CD14-positive monocyte (primary cell): ENCODE results near the gene PLK3. TPM values are rescaled to one million over a fixed set of nuclear protein-coding genes. Genes with fewer than 3 reads are reported as not detected.
"Not testable (repeated sequence)": the region's sequence is repeated elsewhere in the genome, so short reads cannot be mapped to it uniquely, and the experiment has no call there.

Source experiments
- DNase-seq, 3 donors: peaks; one replicate each; pipeline ENCODE4 v3.0.0-alpha.2; 2011 to 2022
- H2AFZ ChIP-seq: 2 replicates; pipeline ENCODE4 v1.6.0; 2012; ENCODE audit warnings: mild to moderate bottlenecking, low read depth, low read length, inconsistent platforms; ENCODE audit not compliant: insufficient read depth, poor library complexity, severe bottlenecking
- H3K27ac ChIP-seq, 2 donors: 1 replicate in 1 of 2; 2 replicates in 1 of 2; pipeline ENCODE4 v1.5.1; 2012 to 2013; ENCODE audit warnings: low read length in 2 of 2, control low read depth in 1 of 2, inconsistent platforms in 1 of 2, low read depth in 1 of 2, mild to moderate bottlenecking in 1 of 2
- H3K27me3 ChIP-seq, 2 donors: one replicate each; pipeline versions ENCODE4 v1.6.0 to v1.6.1; 2011 to 2013; ENCODE audit warnings: low read length in 2 of 2; ENCODE audit not compliant: control insufficient read depth in 2 of 2, insufficient read depth in 2 of 2
- H3K36me3 ChIP-seq, 2 donors: replicated peaks in 1 of 2; 1 replicate in 1 of 2; 2 replicates in 1 of 2; pipeline versions ENCODE4 v1.5.1 to v1.6.1; 2012 to 2013; ENCODE audit warnings: low read length in 2 of 2, control low read depth in 1 of 2, inconsistent platforms in 1 of 2, mild to moderate bottlenecking in 1 of 2; ENCODE audit not compliant: insufficient read depth in 2 of 2, control insufficient read depth in 1 of 2
- H3K4me1 ChIP-seq, 2 donors: 1 replicate in 1 of 2; 2 replicates in 1 of 2; pipeline versions ENCODE4 v1.5.1 to v1.6.1; 2012 to 2013; ENCODE audit warnings: low read length in 2 of 2, control low read depth in 1 of 2, inconsistent platforms in 1 of 2, mild to moderate bottlenecking in 1 of 2, moderate library complexity in 1 of 2; ENCODE audit not compliant: insufficient read depth in 2 of 2, control insufficient read depth in 1 of 2
- H3K4me2 ChIP-seq: replicated peaks from 2 replicates; pipeline ENCODE3; 2012; ENCODE audit warnings: low read length, moderate library complexity, mild to moderate bottlenecking; ENCODE audit not compliant: poor library complexity, severe bottlenecking; ENCODE audit errors: extremely low read depth
- H3K4me3 ChIP-seq, 3 experiments: fragments of 200-600 bp in 1 of 3; sonication (generic) in 1 of 3; replicated peaks in 1 of 3; 1 replicate in 2 of 3; 2 replicates in 1 of 3; pipeline ENCODE4 v1.5.1; 2011 to 2013; ENCODE audit warnings: low read length in 3 of 3, mild to moderate bottlenecking in 3 of 3, control low read depth in 2 of 3, low read depth in 2 of 3, inconsistent platforms in 1 of 3, moderate library complexity in 1 of 3
- H3K79me2 ChIP-seq: 2 replicates; pipeline ENCODE4 v1.6.0; 2012; ENCODE audit warnings: mild to moderate bottlenecking, control low read depth, inconsistent platforms, low read length, moderate library complexity; ENCODE audit not compliant: insufficient read depth
- H3K9ac ChIP-seq: 2 replicates; pipeline ENCODE4 v1.6.0; 2017; ENCODE audit warnings: low read length, mild to moderate bottlenecking; ENCODE audit not compliant: insufficient read depth, poor library complexity, severe bottlenecking
- H3K9me3 ChIP-seq, 2 donors: replicated peaks in 1 of 2; 1 replicate in 1 of 2; 2 replicates in 1 of 2; pipeline versions ENCODE4 v1.5.1 to v1.6.1; 2012 to 2013; ENCODE audit warnings: low read length in 2 of 2, control low read depth in 1 of 2; ENCODE audit not compliant: control insufficient read depth in 1 of 2, insufficient read depth in 1 of 2
- H4K20me1 ChIP-seq: 2 replicates; pipeline ENCODE4 v1.6.0; 2012; ENCODE audit warnings: mild to moderate bottlenecking, low read length, control low read depth, moderate library complexity; ENCODE audit not compliant: insufficient read depth
- H3K27ac Mint-ChIP-seq, 7 donors: one replicate each; pipeline ENCODE4 v1.8.0; 2020; ENCODE audit warnings: mild to moderate bottlenecking in 7 of 7, mixed read lengths in 7 of 7, moderate library complexity in 6 of 7, inconsistent platforms in 2 of 7
- H3K27me3 Mint-ChIP-seq, 3 donors: one replicate each; pipeline ENCODE4 v1.8.0; 2021 to 2022; ENCODE audit warnings: low read depth in 3 of 3, mild to moderate bottlenecking in 3 of 3, mixed read lengths in 3 of 3, moderate library complexity in 3 of 3, inconsistent platforms in 1 of 3
- H3K36me3 Mint-ChIP-seq, 2 donors: one replicate each; pipeline ENCODE4 v1.8.0; 2020; ENCODE audit warnings: mixed read lengths in 2 of 2, inconsistent platforms in 1 of 2, mild to moderate bottlenecking in 1 of 2
- H3K4me1 Mint-ChIP-seq: one replicate; pipeline ENCODE4 v1.8.0; 2020; ENCODE audit warnings: mild to moderate bottlenecking, mixed read lengths
- H3K4me3 Mint-ChIP-seq, 2 donors: one replicate each; pipeline ENCODE4 v1.8.0; 2020; ENCODE audit warnings: mild to moderate bottlenecking in 2 of 2, mixed read lengths in 2 of 2, moderate library complexity in 1 of 2
- H3K9me3 Mint-ChIP-seq, 7 donors: one replicate each; pipeline ENCODE4 v1.8.0; 2020 to 2022; ENCODE audit warnings: mixed read lengths in 7 of 7, mild to moderate bottlenecking in 6 of 7, moderate library complexity in 6 of 7, inconsistent platforms in 2 of 7
- WGBS: methylation state at CpG from one replicate; pipeline ENCODE4 v1.1.5; 2013; ENCODE audit warnings: missing lambda C conversion rate; ENCODE audit not compliant: insufficient coverage; 5-methylcytosine and 5-hydroxymethylcytosine counted together
- intact Hi-C, 2 donors: fragments of 100-400 bp; cut with micrococcal nuclease; formaldehyde crosslinking; loops; one replicate each; pipeline versions ENCODE4 v1.15.0 to v1.15.1; 2023
- polyA plus RNA-seq, 3 donors: library from polyadenylated mRNA; depleted of rRNA in 1 of 3; unstranded in 2 of 3; stranded (reverse) in 1 of 3; fragments of 300-500 nt in 2 of 3; fragments of >200 nt in 1 of 3; fragmentation: Illumina TruSeq in 2 of 3; gene quantifications; 1 replicate in 2 of 3; 2 replicates in 1 of 3; pipeline ENCODE4 v1.2.3, GENCODE V29; 2012 to 2021
- TF ChIP-seq, protein P1 (sequence below): fragments of 200-600 bp; IDR thresholded peaks from one replicate; pipeline ENCODE4 v1.8.0; 2022; ENCODE audit warnings: antibody characterized with exemption, mild to moderate bottlenecking

PLK3 gene
- polyA plus RNA-seq, 3 donors: 15.8 to 285 (median 28.1) TPM

DNA sequence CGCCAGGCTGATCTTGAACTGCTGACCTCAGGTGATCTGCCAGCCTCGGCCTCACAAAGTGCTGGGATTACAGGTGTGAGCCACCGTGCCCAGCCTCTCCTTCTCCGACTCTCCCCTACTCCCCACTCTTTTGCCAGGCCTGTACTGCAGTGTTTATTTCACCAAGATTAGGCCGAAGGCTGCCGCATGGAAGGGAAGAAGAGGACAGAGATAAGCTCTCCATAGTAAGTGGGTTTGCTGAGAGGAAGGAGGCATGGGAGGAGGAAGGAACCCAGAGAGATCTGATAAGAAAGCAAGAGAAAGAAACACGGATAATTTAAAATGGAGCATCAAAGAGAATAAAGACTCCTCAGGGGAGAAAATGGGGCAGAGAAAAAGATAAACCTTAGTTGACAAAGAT is 34.2 kb downstream of the PLK3 start:
- Histone ChIP-seq H3K36me3 (no peaks in the 10 kb centered on the region), H4K20me1 (no peaks in the 10 kb centered on the region), H3K79me2 (no peaks in the 10 kb centered on the region), H3K27me3 (no peaks in the 10 kb centered on the region), H3K9ac (no peak overlapping the region), H3K9me3 (no peaks in the 10 kb centered on the region), H3K27ac (no peak overlapping the region), H3K4me1 (peaks cover 43 to 49% of the 10 kb centered on the region in 2 donors), H3K4me2 (no peak overlapping the region), H3K4me3 (no peak overlapping the region), H2AFZ (no peak overlapping the region)
- Mint-ChIP-seq H3K36me3 (peaks cover 0 to 3% of the 10 kb centered on the region in 2 donors), H3K27me3 (peaks cover 1 to 4% (median 3%) of the 10 kb centered on the region in 3 donors), H3K9me3 (no peaks in the 10 kb centered on the region), H3K27ac (peak overlapping the region in 3 of 7 donors; percentile 1 to 43 (median 41)), H3K4me3 (peak overlapping the region in 1 of 2 donors; percentile 31), H3K4me1 (peaks cover 48% of the 10 kb centered on the region)
- no peak for DNase-seq
- TF ChIP-seq, protein P1, sequence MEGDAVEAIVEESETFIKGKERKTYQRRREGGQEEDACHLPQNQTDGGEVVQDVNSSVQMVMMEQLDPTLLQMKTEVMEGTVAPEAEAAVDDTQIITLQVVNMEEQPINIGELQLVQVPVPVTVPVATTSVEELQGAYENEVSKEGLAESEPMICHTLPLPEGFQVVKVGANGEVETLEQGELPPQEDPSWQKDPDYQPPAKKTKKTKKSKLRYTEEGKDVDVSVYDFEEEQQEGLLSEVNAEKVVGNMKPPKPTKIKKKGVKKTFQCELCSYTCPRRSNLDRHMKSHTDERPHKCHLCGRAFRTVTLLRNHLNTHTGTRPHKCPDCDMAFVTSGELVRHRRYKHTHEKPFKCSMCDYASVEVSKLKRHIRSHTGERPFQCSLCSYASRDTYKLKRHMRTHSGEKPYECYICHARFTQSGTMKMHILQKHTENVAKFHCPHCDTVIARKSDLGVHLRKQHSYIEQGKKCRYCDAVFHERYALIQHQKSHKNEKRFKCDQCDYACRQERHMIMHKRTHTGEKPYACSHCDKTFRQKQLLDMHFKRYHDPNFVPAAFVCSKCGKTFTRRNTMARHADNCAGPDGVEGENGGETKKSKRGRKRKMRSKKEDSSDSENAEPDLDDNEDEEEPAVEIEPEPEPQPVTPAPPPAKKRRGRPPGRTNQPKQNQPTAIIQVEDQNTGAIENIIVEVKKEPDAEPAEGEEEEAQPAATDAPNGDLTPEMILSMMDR: no peak
- intact Hi-C loops: loop anchor here in 1 of 2 donors (5.0 kb wide), 1 partner anchor 37 kb away; no protein-coding TSS in a partner anchor
- 0% methylated on average over 1 of the region's 7 CpGs for WGBS

DNA sequence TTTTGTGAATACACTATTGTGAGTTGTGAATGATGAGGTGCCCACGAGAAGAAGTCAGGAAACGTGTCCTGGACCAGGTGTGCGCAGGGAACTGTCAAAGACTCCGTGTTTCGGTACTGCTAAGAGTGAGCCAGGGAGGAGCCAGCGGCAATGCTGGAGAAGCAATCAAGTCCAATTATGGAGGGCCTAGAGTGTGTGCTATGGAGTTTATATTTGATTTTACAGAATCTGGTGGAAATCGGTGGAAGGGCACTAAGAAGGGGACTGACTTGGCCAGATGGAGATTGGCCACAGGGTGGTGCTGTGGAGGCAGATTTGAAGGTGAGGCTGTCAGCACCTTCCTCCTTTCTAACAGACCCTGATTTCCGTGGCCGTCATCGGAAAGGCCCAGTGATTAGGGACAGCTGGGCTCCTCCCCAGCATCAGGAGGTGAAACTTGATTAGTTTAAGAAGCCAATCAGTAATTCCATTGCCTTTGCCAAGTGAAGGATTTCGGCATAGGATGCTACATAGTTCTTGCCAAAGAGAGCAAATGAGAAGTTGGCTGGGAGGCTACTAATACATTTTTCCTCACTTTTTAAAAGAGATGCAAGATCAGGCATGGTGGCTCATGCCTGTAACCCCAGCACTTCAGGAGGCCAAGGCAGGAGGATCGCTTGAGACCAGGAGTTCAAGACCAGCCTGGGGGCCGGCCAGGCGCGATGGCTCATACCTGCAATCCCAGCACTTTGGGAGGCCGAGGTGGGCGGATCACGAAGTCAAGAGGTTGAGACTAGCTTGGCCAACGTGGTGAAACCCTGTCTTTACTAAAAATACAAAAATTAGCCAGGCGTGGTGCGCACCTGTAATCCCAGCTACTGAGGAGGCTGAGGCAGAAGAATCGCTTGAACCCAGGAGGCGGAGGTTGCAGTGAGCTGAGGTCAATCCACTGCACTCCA is 35.8 kb downstream of the PLK3 start:
- Histone ChIP-seq H3K27ac (no peak overlapping the region), H4K20me1 (no peaks in the 10 kb centered on the region), H2AFZ (no peak overlapping the region), H3K4me2 (peak overlapping the region; percentile 39), H3K79me2 (no peaks in the 10 kb centered on the region), H3K9ac (no peak overlapping the region), H3K9me3 (no peaks in the 10 kb centered on the region), H3K27me3 (no peaks in the 10 kb centered on the region), H3K36me3 (no peaks in the 10 kb centered on the region), H3K4me1 (peaks cover 29 to 33% of the 10 kb centered on the region in 2 donors), H3K4me3 (peak overlapping the region in 1 of 3 experiments; percentile 34)
- intact Hi-C loops: no loop called here
- Mint-ChIP-seq H3K9me3 (no peaks in the 10 kb centered on the region), H3K27me3 (peaks cover 1 to 6% (median 5%) of the 10 kb centered on the region in 3 donors), H3K4me1 (peaks cover 35% of the 10 kb centered on the region), H3K4me3 (peak overlapping the region; percentile 49 to 81), H3K36me3 (peaks cover 0 to 3% of the 10 kb centered on the region in 2 donors), H3K27ac (peak overlapping the region in 1 of 7 donors; percentile 68)
- peak; percentile 78 to 88 (median 81) for DNase-seq
- 84% methylated on average over 19 of the region's 23 CpGs for WGBS
- TF ChIP-seq, protein P1: peak; percentile 86

DNA sequence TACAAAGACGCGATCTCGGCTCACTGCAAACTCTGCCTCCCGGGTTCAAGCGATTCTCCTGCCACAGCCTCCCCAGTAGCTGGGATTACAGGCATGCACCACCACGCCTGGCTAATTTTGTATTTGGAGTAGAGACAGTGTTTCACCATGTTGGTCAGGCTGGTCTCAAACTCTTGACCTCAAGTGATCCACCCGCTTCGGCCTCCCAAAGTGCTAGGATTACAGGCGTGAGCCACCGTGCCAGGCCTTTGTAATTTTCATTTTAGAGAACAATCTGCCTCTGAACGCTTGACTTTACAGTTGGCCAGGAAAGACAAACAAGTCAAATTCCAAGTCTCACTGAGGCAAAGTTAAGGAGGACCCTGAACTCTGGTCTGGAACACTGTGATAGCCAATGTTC is 38.1 kb downstream of the PLK3 start:
- intact Hi-C loops, H2AFZ ChIP-seq, H3K4me3 Mint-ChIP-seq, H3K27ac Mint-ChIP-seq, H3K4me3 ChIP-seq, H3K4me2 ChIP-seq, H3K79me2 ChIP-seq, H3K9ac ChIP-seq, H3K27ac ChIP-seq, DNase-seq, H3K9me3 Mint-ChIP-seq, H3K9me3 ChIP-seq, H4K20me1 ChIP-seq, H3K36me3 Mint-ChIP-seq, H3K36me3 ChIP-seq: not testable (repeated sequence)
- H3K27me3 ChIP-seq: peaks cover 3 to 16% of the 10 kb centered on the region in 2 donors
- Mint-ChIP-seq H3K4me1 (peaks cover 30% of the 10 kb centered on the region), H3K27me3 (peaks cover 13 to 21% (median 21%) of the 10 kb centered on the region in 3 donors)
- H3K4me1 ChIP-seq: peaks cover 30% of the 10 kb centered on the region in 2 donors
- WGBS: 95% methylated on average over 11 of the region's 11 CpGs
